Epithelial cell of esophagus (primary cell): ENCODE results near the gene TRMT10B.
"Not testable (repeated sequence)": the region's sequence is repeated elsewhere in the genome, so short reads cannot be mapped to it uniquely, and the experiment has no call there.

Source experiments
- DNase-seq: peaks from one replicate; pipeline ENCODE4 v3.0.0; 2010; ENCODE audit warnings: low read depth
- H3K4me3 ChIP-seq: 2 replicates; pipeline ENCODE4 v1.5.1; 2011; ENCODE audit warnings: mild to moderate bottlenecking, low read length, control low read depth
- CTCF ChIP-seq: IDR thresholded peaks from 2 replicates; pipeline ENCODE4 v1.5.1; 2011; ENCODE audit warnings: low read depth, mild to moderate bottlenecking, low read length, control low read depth, inconsistent platforms; ENCODE audit not compliant: insufficient read depth; ENCODE audit errors: missing control alignments

TRMT10B gene

GRCh38 chr9:37818849-37819248 is 65.2 kb downstream of the TRMT10B start:
- DNase-seq = no peak
- TF ChIP-seq CTCF = no peak
- H3K4me3 ChIP-seq = no peak overlapping the region

- DNase-seq = no peak
- TF ChIP-seq CTCF = no peak
- H3K4me3 ChIP-seq = no peak overlapping the region
Observed at GRCh38 chr9:37820142-37820541, 66.5 kb downstream of the TRMT10B start.

DNA sequence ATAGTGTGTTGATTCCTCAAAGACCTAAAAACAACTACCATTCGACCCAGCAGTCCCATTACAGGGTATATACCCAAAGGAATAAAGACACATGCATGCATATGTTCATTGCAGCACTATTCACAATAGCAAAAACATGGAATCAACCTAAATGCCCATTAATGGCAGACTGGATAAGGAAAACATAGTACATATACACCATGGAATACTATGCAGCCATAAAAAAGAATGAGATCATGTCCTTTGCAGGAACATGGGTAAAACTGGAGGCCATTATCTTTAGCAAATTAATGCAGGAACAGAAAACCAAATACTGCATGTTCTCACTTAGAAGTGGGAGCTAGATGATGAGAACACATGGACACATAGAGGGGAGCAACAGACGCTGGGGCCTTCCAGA is 71.6 kb downstream of the TRMT10B start:
- H3K4me3 ChIP-seq, DNase-seq: not testable (repeated sequence)

- no peak for DNase-seq
- TF ChIP-seq CTCF = no peak
- no peak overlapping the region for H3K4me3 ChIP-seq
Observed at GRCh38 chr9:37827483-37828165, 74.0 kb downstream of the TRMT10B start.
